Colonic mucosa (tissue), 4 donors: ENCODE data around the gene CRELD1. TPM values are rescaled to one million over a fixed set of nuclear protein-coding genes. Genes with fewer than 3 reads are reported as not detected.
A peak's percentile ranks its signal among the peaks of the same experiment; 100 is the strongest.

ENCODE experiments used
- DNase-seq: peaks from one replicate; pipeline ENCODE4 v3.0.0-alpha.2; 2020
- H3K27ac ChIP-seq: fragments of 200-600 bp; one replicate; pipeline ENCODE4 v1.8.0; 2021
- H3K27me3 ChIP-seq: fragments of 200-600 bp; one replicate; pipeline ENCODE4 v1.8.0; 2021
- H3K36me3 ChIP-seq: fragments of 200-600 bp; one replicate; pipeline ENCODE4 v1.8.0; 2021
- H3K4me1 ChIP-seq: fragments of 200-600 bp; one replicate; pipeline ENCODE4 v1.8.0; 2021; ENCODE audit warnings: mild to moderate bottlenecking
- H3K4me3 ChIP-seq: fragments of 200-600 bp; one replicate; pipeline ENCODE4 v1.8.0; 2021
- H3K9ac ChIP-seq, 2 donors: one replicate each; pipeline ENCODE4 v1.7.0; 2013; ENCODE audit warnings: control low read depth in 2 of 2, low read depth in 2 of 2, low read length in 2 of 2
- H3K9me3 ChIP-seq: fragments of 200-600 bp; one replicate; pipeline ENCODE4 v1.8.0; 2021
- intact Hi-C: fragments of 100-400 bp; cut with DNase I; formaldehyde crosslinking; loops from one replicate; pipeline ENCODE4 v1.14.1; 2022
- total RNA-seq, 2 donors: library from RNA; stranded (reverse); fragmentation: NEBNext Ultra II Directional in 1 of 2; extraction: Animal tissue kit (Norgen Biotek cat#: 25700) in 1 of 2; gene quantifications; one replicate each; pipeline ENCODE4 v1.2.1, GENCODE V29; 2021
- TF ChIP-seq, protein P1 (sequence below): fragments of 200-600 bp; IDR thresholded peaks from one replicate; pipeline ENCODE4 v1.8.0; 2022; ENCODE audit warnings: antibody characterized with exemption, mild to moderate bottlenecking
- donor health status: healthy.
- donor health status: DM: no; HTN: no; CAD: no.
- donor health status: DM: no; HTN: no; CAD: no.

The CRELD1 gene, protein sequence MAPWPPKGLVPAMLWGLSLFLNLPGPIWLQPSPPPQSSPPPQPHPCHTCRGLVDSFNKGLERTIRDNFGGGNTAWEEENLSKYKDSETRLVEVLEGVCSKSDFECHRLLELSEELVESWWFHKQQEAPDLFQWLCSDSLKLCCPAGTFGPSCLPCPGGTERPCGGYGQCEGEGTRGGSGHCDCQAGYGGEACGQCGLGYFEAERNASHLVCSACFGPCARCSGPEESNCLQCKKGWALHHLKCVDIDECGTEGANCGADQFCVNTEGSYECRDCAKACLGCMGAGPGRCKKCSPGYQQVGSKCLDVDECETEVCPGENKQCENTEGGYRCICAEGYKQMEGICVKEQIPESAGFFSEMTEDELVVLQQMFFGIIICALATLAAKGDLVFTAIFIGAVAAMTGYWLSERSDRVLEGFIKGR
- 10 to 100 TPM; 23.3 to 40.4 TPM for total RNA-seq

DNA sequence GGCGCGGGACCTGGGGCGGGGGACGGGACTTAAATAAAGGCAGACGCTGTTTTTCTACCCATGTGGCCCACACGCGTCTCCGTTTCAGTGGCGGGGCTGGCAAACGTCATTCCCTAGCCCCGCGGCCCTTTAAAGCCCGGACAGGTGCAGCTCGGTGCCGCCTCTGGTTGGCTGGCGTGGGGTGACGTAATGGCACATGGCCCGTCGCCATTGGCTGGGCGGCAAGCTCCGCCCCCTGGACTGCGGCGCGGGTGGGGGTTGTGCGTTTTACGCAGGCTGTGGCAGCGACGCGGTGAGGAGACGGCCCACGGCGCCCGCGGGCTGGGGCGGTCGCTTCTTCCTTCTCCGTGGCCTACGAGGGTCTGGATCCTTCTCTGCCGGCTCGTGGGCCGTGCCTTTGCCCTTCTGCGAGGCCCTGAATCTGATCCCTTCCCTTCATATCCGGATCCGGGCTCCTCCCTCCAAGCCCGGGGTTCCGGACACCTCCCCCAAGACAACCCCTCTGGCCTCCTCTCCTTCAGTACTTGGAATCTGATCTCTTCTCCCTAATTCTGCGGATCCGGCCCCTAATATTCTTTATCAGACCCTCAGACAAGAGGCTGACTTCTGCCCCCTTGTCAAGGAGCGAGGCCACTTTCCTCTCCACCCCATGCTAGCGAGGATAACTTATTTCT, at the start of gene CRELD1:
Gene CRELD1, plus strand, starts transcription at position 274 of the 674 bp plus-strand sequence. CDS start 605 bp downstream, outside the sequence.
- Histone ChIP-seq H3K4me3 (peak within 1 kb of the TSS; percentile 84), H3K36me3 (no peaks in the 10 kb centered on the region), H3K4me1 (no peaks in the 10 kb centered on the region), H3K27me3 (no peaks in the 10 kb centered on the region), H3K9ac (peak within 1 kb of the TSS; percentile 94 to 95), H3K27ac (peak within 1 kb of the TSS; percentile 95), H3K9me3 (no peaks in the 10 kb centered on the region)
- DNase-seq: peak; percentile 96
- intact Hi-C loops: no loop called here
- TF ChIP-seq, protein P1, sequence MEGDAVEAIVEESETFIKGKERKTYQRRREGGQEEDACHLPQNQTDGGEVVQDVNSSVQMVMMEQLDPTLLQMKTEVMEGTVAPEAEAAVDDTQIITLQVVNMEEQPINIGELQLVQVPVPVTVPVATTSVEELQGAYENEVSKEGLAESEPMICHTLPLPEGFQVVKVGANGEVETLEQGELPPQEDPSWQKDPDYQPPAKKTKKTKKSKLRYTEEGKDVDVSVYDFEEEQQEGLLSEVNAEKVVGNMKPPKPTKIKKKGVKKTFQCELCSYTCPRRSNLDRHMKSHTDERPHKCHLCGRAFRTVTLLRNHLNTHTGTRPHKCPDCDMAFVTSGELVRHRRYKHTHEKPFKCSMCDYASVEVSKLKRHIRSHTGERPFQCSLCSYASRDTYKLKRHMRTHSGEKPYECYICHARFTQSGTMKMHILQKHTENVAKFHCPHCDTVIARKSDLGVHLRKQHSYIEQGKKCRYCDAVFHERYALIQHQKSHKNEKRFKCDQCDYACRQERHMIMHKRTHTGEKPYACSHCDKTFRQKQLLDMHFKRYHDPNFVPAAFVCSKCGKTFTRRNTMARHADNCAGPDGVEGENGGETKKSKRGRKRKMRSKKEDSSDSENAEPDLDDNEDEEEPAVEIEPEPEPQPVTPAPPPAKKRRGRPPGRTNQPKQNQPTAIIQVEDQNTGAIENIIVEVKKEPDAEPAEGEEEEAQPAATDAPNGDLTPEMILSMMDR: no peak

DNA sequence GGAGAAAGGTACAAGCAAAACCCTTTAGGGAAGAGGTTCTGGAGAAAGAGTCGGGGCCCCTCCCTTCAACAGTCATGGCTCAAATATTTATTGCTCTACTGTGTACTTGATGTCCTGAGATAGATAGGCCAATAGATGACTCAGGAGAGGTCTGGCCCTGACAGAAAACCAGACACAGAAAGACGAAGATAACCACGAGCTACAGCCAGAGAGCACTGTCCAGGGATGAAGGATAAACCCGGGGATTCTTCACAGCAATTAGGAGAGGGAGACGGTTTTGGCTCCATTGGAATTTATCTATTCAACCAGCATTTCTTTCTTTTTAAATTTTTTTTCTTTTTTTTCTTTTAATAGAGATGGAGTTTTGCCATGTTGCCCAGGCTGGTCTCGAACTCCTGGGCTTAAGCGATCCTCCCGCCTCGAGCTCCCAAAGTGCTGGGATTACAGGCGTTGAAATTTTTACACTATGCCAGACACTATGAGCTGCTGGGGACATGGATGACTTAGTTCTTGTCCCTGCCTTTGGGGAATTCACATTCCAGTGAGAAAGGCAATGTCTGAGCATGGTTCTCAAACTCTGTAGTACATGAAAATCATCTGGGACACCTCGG, 49.0 kb upstream of the CRELD1 start:
- Histone ChIP-seq H3K27ac (no peak overlapping the region), H3K27me3 (no peaks in the 10 kb centered on the region), H3K4me1 (no peaks in the 10 kb centered on the region), H3K9ac (no peak overlapping the region), H3K4me3 (no peak overlapping the region), H3K36me3 (no peaks in the 10 kb centered on the region), H3K9me3 (no peaks in the 10 kb centered on the region)
- no peak for DNase-seq
- TF ChIP-seq, protein P1: no peak
- intact Hi-C loops: no loop called here

DNA sequence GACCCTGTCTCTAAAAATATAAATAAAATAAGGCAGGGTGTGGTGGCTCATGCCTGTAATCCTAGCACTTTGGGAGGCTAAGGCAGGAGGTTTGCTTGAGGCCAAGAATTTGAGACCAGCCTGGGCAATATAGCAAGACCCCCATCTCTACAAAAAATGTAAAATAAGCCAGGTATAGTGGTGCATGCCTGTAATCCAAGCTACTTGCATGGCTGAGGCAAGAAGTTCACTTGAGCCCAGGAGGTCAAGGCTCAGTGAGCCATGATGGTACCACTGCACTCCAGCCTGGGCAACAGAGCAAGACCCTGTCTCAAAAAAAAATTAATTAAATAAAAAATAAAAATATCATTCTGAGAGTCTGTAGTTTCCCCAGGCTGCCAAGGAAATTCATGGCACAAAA, 47.3 kb upstream of the CRELD1 start:
- Histone ChIP-seq H3K9me3 (no peaks in the 10 kb centered on the region), H3K4me3 (no peak overlapping the region), H3K9ac (no peak overlapping the region), H3K4me1 (no peaks in the 10 kb centered on the region), H3K36me3 (no peaks in the 10 kb centered on the region), H3K27ac (no peak overlapping the region), H3K27me3 (no peaks in the 10 kb centered on the region)
- TF ChIP-seq, protein P1: no peak
- DNase-seq: no peak
- intact Hi-C loops: no loop called here

DNA sequence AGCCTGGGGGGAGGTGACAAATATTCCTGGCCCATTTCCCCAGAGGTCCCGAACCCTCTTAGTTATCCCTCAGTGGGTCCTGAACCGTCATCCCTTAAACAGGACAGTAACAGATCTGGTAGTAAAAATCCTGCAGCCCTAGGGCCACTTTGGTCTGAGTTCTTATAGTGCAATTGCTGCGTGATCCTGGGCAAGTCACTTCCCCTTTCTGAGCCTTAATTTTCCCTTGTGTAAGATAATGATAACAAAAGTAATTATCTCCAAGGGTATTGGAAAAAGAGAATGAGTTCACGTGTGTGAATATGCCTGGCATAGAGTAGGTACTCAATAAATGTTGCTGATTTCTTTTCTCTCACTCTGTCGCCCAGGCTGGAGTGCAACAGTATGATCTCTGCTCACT, 46.2 kb upstream of the CRELD1 start:
- Histone ChIP-seq H3K9me3 (no peaks in the 10 kb centered on the region), H3K27ac (no peak overlapping the region), H3K27me3 (no peaks in the 10 kb centered on the region), H3K4me3 (no peak overlapping the region), H3K9ac (no peak overlapping the region), H3K4me1 (peaks cover 4% of the 10 kb centered on the region), H3K36me3 (no peaks in the 10 kb centered on the region)
- TF ChIP-seq, protein P1: no peak
- intact Hi-C loops: no loop called here
- DNase-seq: no peak

DNA sequence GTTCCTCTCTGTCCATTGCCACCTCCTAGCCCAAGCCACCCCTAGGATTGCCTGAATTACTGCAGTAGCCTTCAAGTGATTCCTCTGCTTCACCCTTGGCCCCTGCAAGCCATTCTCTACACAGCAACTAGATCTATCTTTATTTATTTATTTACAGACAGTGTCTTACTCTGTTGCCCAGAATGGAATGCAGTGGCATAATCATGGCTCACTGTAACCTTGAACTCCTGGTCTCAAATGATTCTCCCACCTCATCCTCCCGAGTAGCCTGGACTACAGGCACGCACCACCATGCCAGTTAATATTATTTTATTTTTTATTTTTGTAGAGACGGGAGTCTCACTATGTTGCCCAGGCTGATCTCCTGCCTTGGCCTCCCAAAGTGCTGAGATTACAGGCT, 45.1 kb upstream of the CRELD1 start:
- intact Hi-C loops: no loop called here
- DNase-seq: no peak
- no peaks in the 10 kb centered on the region for H3K36me3 ChIP-seq
- TF ChIP-seq, protein P1: no peak
- H3K27ac ChIP-seq: no peak overlapping the region
- H3K9ac ChIP-seq: no peak overlapping the region
- no peaks in the 10 kb centered on the region for H3K27me3 ChIP-seq
- H3K4me3 ChIP-seq: no peak overlapping the region
- H3K9me3 ChIP-seq: no peaks in the 10 kb centered on the region
- peaks cover 4% of the 10 kb centered on the region for H3K4me1 ChIP-seq
